ENCODE data around the gene NDUFA3. TPM values are rescaled to one million over a fixed set of nuclear protein-coding genes. Genes with fewer than 3 reads are reported as not detected.

Gene NDUFA3
- total RNA-seq, 2 experiments from 2014 or later = 138 to 152 TPM

GRCh38 chr19:54133312-54133956 lies 30.8 kb downstream of the NDUFA3 start:
- H3K9me3 Mint-ChIP-seq (ENCODE audit: insufficient read depth) = no peaks in the 10 kb centered on the region
- no peaks in the 10 kb centered on the region for H3K27me3 Mint-ChIP-seq (ENCODE audit: low read depth)
- peaks cover 19% of the 10 kb centered on the region for H3K4me1 Mint-ChIP-seq (ENCODE audit: low read depth)
- H3K4me3 Mint-ChIP-seq = no peak overlapping the region
- H3K36me3 Mint-ChIP-seq (ENCODE audit: low read depth) = peaks cover 14% of the 10 kb centered on the region
- ATAC-seq (no peak), DNase-seq (peak; percentile 41)
- ChIA-PET CTCF (no interaction called here), POLR2A (no interaction called here)
- no peak overlapping the region for H3K27ac Mint-ChIP-seq

GRCh38 chr19:54133957-54134590 lies 31.4 kb downstream of the NDUFA3 start:
- Mint-ChIP-seq H3K9me3 (ENCODE audit: insufficient read depth) (no peaks in the 10 kb centered on the region), H3K27me3 (ENCODE audit: low read depth) (no peaks in the 10 kb centered on the region), H3K4me1 (ENCODE audit: low read depth) (peaks cover 25% of the 10 kb centered on the region), H3K36me3 (ENCODE audit: low read depth) (peaks cover 16% of the 10 kb centered on the region), H3K27ac (peak overlapping the region; percentile 76), H3K4me3 (no peak overlapping the region)
- CTCF ChIA-PET = no interaction called here
- DNase-seq = no peak
- no peak for ATAC-seq
- POLR2A ChIA-PET = no interaction called here

GRCh38 chr19:54136086-54136863 lies 33.6 kb downstream of the NDUFA3 start:
- Mint-ChIP-seq H3K4me1 (ENCODE audit: low read depth) (peaks cover 45% of the 10 kb centered on the region), H3K36me3 (ENCODE audit: low read depth) (peaks cover 25% of the 10 kb centered on the region), H3K27ac (peak overlapping the region; percentile 92), H3K9me3 (ENCODE audit: insufficient read depth) (no peaks in the 10 kb centered on the region), H3K4me3 (peak overlapping the region; percentile 84), H3K27me3 (ENCODE audit: low read depth) (no peaks in the 10 kb centered on the region)
- ChIA-PET CTCF (interaction anchor here (1.0 to 2.2 kb wide), 11 partner anchors 14 to 253 kb away, joined by 3 to 7 read pairs (median 3); partner anchors contain the start of genes LENG1, PRPF31 and TFPT), POLR2A (interaction anchor here (0.8 to 2.3 kb wide), 9 partner anchors 12 to 65 kb away, joined by 3 to 20 read pairs (median 4); partner anchors contain the start of genes LENG1, PRPF31 and TFPT)
- ATAC-seq = no peak
- DNase-seq = no peak

DNA sequence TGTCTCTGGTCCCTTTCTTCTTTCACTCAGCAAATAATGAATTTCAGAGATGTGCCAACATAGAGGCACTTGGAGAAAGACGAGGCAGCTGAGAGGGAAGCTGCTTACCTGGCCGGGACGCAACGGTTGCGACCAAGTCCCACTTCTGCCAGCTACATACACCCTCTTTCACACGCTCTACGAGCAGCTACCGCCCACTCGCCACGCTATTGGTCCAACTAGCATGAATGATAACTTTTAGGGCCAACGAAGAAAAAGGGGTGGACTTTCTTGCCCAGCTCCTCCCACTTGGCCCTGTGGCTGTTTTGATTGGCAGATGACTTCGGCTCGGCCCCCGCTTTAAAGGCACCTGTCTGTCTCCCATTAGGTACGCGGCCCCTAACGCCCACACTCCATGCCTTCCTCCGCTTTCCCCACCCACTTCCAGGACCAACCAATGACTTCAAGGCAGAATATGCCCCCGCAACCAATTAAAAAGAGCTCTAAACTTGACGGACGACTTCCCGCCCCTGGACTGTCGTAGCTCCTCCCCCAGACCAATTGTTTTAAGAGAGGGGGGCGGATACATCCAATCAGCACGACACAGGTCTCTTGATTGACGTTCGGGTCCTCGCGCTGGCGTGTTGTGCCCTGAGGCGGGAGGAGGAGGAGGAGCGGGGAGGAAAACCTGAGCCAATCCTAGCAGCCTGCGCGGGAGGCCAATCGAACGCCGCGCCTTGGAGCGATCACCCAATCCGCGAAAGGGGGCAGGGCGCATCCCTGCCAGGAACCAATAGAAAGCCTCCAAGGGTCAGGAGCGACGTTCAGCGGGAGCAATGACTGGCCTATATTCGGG lies 34.4 kb downstream of the NDUFA3 start:
- Mint-ChIP-seq H3K4me1 (ENCODE audit: low read depth) (peaks cover 45% of the 10 kb centered on the region), H3K9me3 (ENCODE audit: insufficient read depth) (no peaks in the 10 kb centered on the region), H3K27me3 (ENCODE audit: low read depth) (no peaks in the 10 kb centered on the region), H3K36me3 (ENCODE audit: low read depth) (peaks cover 24% of the 10 kb centered on the region), H3K4me3 (peak overlapping the region; percentile 84), H3K27ac (peak overlapping the region; percentile 92)
- DNase-seq = peak; percentile 100
- ATAC-seq = peak; percentile 88
- CTCF ChIA-PET = interaction anchor here (1.0 to 2.2 kb wide), 13 partner anchors 14 to 1517 kb away, joined by 3 to 7 read pairs (median 3); partner anchors contain the start of genes LENG1, MBOAT7, PRPF31 and TFPT
- POLR2A ChIA-PET = interaction anchor here (0.5 to 2.3 kb wide), 13 partner anchors 11 to 1517 kb away, joined by 3 to 20 read pairs (median 3); partner anchors contain the start of genes LENG1, MYADM, PRPF31 and TFPT

- Mint-ChIP-seq H3K4me1 (ENCODE audit: low read depth) (peaks cover 45% of the 10 kb centered on the region), H3K27me3 (ENCODE audit: low read depth) (no peaks in the 10 kb centered on the region), H3K36me3 (ENCODE audit: low read depth) (peaks cover 32% of the 10 kb centered on the region), H3K27ac (peak within 1 kb of the TSS; percentile 92), H3K4me3 (peak within 1 kb of the TSS; percentile 84), H3K9me3 (ENCODE audit: insufficient read depth) (no peaks in the 10 kb centered on the region)
- ATAC-seq = no peak
- ChIA-PET POLR2A (interaction anchor here (0.5 to 2.5 kb wide), 10 partner anchors 10 to 1516 kb away, joined by 3 to 20 read pairs (median 4); partner anchors contain the start of genes LENG1, MYADM, PRPF31 and TFPT), CTCF (interaction anchor here (1.0 to 2.2 kb wide), 11 partner anchors 17 to 1516 kb away, joined by 3 to 7 read pairs (median 4); partner anchors contain the start of genes LENG1 and MBOAT7)
- peak; percentile 44 for DNase-seq
Measured at GRCh38 chr19:54137699-54138488, 35.2 kb downstream of the NDUFA3 start, which contains the start of gene CNOT3. Gene CNOT3 (plus strand): TSS chr19:54137762. CDS start chr19:54142979, 5,217 bp downstream.

GRCh38 chr19:54138489-54139256 lies 36.0 kb downstream of the NDUFA3 start:
- DNase-seq (no peak), ATAC-seq (no peak)
- H3K4me1 Mint-ChIP-seq (ENCODE audit: low read depth) = peaks cover 45% of the 10 kb centered on the region
- no peaks in the 10 kb centered on the region for H3K27me3 Mint-ChIP-seq (ENCODE audit: low read depth)
- peak overlapping the region; percentile 87 for H3K27ac Mint-ChIP-seq
- peak overlapping the region; percentile 84 for H3K4me3 Mint-ChIP-seq
- CTCF ChIA-PET = interaction anchor here (1.2 kb wide), 1 partner anchor 20 kb away, joined by 4 read pairs; the partner anchor contains the start of gene LENG1
- POLR2A ChIA-PET = interaction anchor here (0.6 to 2.5 kb wide), 6 partner anchors 19 to 1439 kb away, joined by 3 to 20 read pairs (median 4); partner anchors contain the start of genes LENG1, PRPF31 and TFPT
- peaks cover 39% of the 10 kb centered on the region for H3K36me3 Mint-ChIP-seq (ENCODE audit: low read depth)
- H3K9me3 Mint-ChIP-seq (ENCODE audit: insufficient read depth) = no peaks in the 10 kb centered on the region

GRCh38 chr19:54141356-54141755 lies 38.7 kb downstream of the NDUFA3 start:
- DNase-seq (no peak), ATAC-seq (no peak)
- ChIA-PET CTCF (interaction anchor here (1.2 kb wide), 1 partner anchor 19 kb away, joined by 3 read pairs; the partner anchor contains the start of gene LENG1), POLR2A (interaction anchor here (1.5 kb wide), 1 partner anchor 18 kb away, joined by 7 read pairs; the partner anchor contains the start of gene LENG1)
- H3K27me3 Mint-ChIP-seq (ENCODE audit: low read depth) = no peaks in the 10 kb centered on the region
- H3K9me3 Mint-ChIP-seq (ENCODE audit: insufficient read depth) = no peaks in the 10 kb centered on the region
- no peak overlapping the region for H3K27ac Mint-ChIP-seq
- H3K4me3 Mint-ChIP-seq = no peak overlapping the region
- peaks cover 31% of the 10 kb centered on the region for H3K4me1 Mint-ChIP-seq (ENCODE audit: low read depth)
- peaks cover 56% of the 10 kb centered on the region for H3K36me3 Mint-ChIP-seq (ENCODE audit: low read depth)

GRCh38 chr19:54142166-54142780 lies 39.6 kb downstream of the NDUFA3 start:
- CTCF ChIA-PET = no interaction called here
- peaks cover 64% of the 10 kb centered on the region for H3K36me3 Mint-ChIP-seq (ENCODE audit: low read depth)
- ATAC-seq = no peak

GRCh38 chr19:54145541-54146158 lies 43.0 kb downstream of the NDUFA3 start:
- no peak overlapping the region for H3K27ac Mint-ChIP-seq
- ChIA-PET POLR2A (interaction anchor here (1.5 kb wide), 1 partner anchor 14 kb away, joined by 3 read pairs; the partner anchor contains the start of gene LENG1), CTCF (no interaction called here)
- peaks cover 73% of the 10 kb centered on the region for H3K36me3 Mint-ChIP-seq (ENCODE audit: low read depth)
- ATAC-seq (no peak), DNase-seq (no peak)
- no peaks in the 10 kb centered on the region for H3K27me3 Mint-ChIP-seq (ENCODE audit: low read depth)
- peaks cover 4% of the 10 kb centered on the region for H3K4me1 Mint-ChIP-seq (ENCODE audit: low read depth)
- no peak overlapping the region for H3K4me3 Mint-ChIP-seq
- H3K9me3 Mint-ChIP-seq (ENCODE audit: insufficient read depth) = no peaks in the 10 kb centered on the region

More at GRCh38 chr19:54142166-54142780, 39.6 kb downstream of the NDUFA3 start:
- no peak overlapping the region for H3K4me3 Mint-ChIP-seq
- no peak for DNase-seq
- H3K27ac Mint-ChIP-seq = no peak overlapping the region
- H3K4me1 Mint-ChIP-seq (ENCODE audit: low read depth) = peaks cover 26% of the 10 kb centered on the region
- no peaks in the 10 kb centered on the region for H3K9me3 Mint-ChIP-seq (ENCODE audit: insufficient read depth)
- POLR2A ChIA-PET = interaction anchor here (1.5 kb wide), 1 partner anchor 17 kb away, joined by 7 read pairs; the partner anchor contains the start of gene LENG1
- H3K27me3 Mint-ChIP-seq (ENCODE audit: low read depth) = no peaks in the 10 kb centered on the region

Data from activated CD8-positive, alpha-beta T cell treated with anti-CD3 and anti-CD28 coated beads, Interleukin-2, amount 10 ng/mL, durations not matched to agents 7 days and 5 days (primary cell).